Suprapubic skin (tissue), 4 donors: ENCODE measurements around the gene FAT2. TPM values are rescaled to one million over a fixed set of nuclear protein-coding genes. Genes with fewer than 3 reads are reported as not detected.

ENCODE experiments used
- DNase-seq, 2 donors: peaks; one replicate each; pipeline ENCODE4 v3.0.0-alpha.2; 2019; ENCODE audit warnings: low spot score in 2 of 2
- H3K27ac ChIP-seq: fragments of 200-600 bp; sonication (generic); one replicate; pipeline ENCODE4 v1.5.1; 2019
- H3K27me3 ChIP-seq: fragments of 200-600 bp; sonication (generic); one replicate; pipeline ENCODE4 v1.5.1; 2019
- H3K36me3 ChIP-seq: fragments of 200-600 bp; sonication (generic); one replicate; pipeline ENCODE4 v1.5.1; 2019
- H3K4me1 ChIP-seq: fragments of 200-600 bp; sonication (generic); one replicate; pipeline ENCODE4 v1.5.1; 2019
- H3K4me3 ChIP-seq: fragments of 200-600 bp; sonication (generic); one replicate; pipeline ENCODE4 v1.5.1; 2019; ENCODE audit warnings: mild to moderate bottlenecking
- H3K9me3 ChIP-seq: fragments of 200-600 bp; sonication (generic); one replicate; pipeline ENCODE4 v1.5.1; 2019
- CTCF ChIP-seq, 2 donors: fragments of 200-600 bp in 1 of 2; fragments of 450-650 bp in 1 of 2; sonication (generic) in 1 of 2; IDR thresholded peaks; one replicate each; pipeline ENCODE4 v1.5.1; 2016 to 2019; ENCODE audit warnings: antibody characterized with exemption in 2 of 2, mild to moderate bottlenecking in 1 of 2, moderate library complexity in 1 of 2
- EP300 ChIP-seq: sonication (generic); formaldehyde crosslinking; IDR thresholded peaks from one replicate; pipeline ENCODE4 v1.6.1; 2017; ENCODE audit warnings: antibody characterized with exemption
- POLR2A ChIP-seq, 2 donors: fragments of 450-650 bp; IDR thresholded peaks; one replicate each; pipeline ENCODE4 v1.6.1; 2017; ENCODE audit warnings: antibody characterized with exemption in 2 of 2, mild to moderate bottlenecking in 2 of 2, moderate library complexity in 2 of 2
- POLR2AphosphoS5 ChIP-seq, 3 donors: sonication (generic); formaldehyde crosslinking; IDR thresholded peaks; one replicate each; pipeline ENCODE4 v1.6.1; 2017; ENCODE audit warnings: antibody characterized with exemption in 3 of 3
- WGBS: methylation state at CpG from one replicate; pipeline ENCODE4 v1.1.5; 2018; 5-methylcytosine and 5-hydroxymethylcytosine counted together
- total RNA-seq, 4 donors: library from RNA; depleted of rRNA; stranded (reverse); fragments of >200 nt; gene quantifications; one replicate each; pipeline ENCODE4 v1.1.0, GENCODE V29; 2016

Gene FAT2
- total RNA-seq, 4 donors from 2014 or later: 107 to 205 (median 164) TPM

GRCh38 chr5:151541571-151541970, 49.6 kb downstream of the FAT2 start:
- 89% methylated on average over 2 of the region's 2 CpGs for WGBS
- peaks cover 35% of the 10 kb centered on the region for H3K36me3 ChIP-seq

More at GRCh38 chr5:151541571-151541970, 49.6 kb downstream of the FAT2 start:
- TF ChIP-seq POLR2AphosphoS5 (IDR thresholded peaks at IDR 0.05) (no peak), EP300 (no peak), CTCF (IDR thresholded peaks at IDR 0.05) (no peak), POLR2A (IDR thresholded peaks at IDR 0.05) (no peak)
- H3K27ac ChIP-seq: no peak overlapping the region
- H3K4me1 ChIP-seq: no peaks in the 10 kb centered on the region
- H3K4me3 ChIP-seq: no peak overlapping the region
- no peaks in the 10 kb centered on the region for H3K27me3 ChIP-seq
- H3K9me3 ChIP-seq: no peaks in the 10 kb centered on the region
- DNase-seq: no peak

Other genes with a start within 250 kb of the FAT2 start
- not detected for gene SLC36A2, start 243.8 kb downstream of the FAT2 start, total RNA-seq
- 10 to 100 TPM in 1 of 4 donors, 1 to 10 TPM in 3; 7.2 to 16.5 (median 8.1) TPM for gene SLC36A1, start 143.7 kb downstream of the FAT2 start, total RNA-seq
- gene SPARC, start 95.6 kb upstream of the FAT2 start, total RNA-seq: 100 to 1,000 TPM; 265 to 337 (median 270) TPM
- 100 to 1,000 TPM in 1 of 4 donors, 10 to 100 TPM in 3; 59.0 to 185 (median 92.1) TPM for gene ATOX1, start 167.3 kb upstream of the FAT2 start, total RNA-seq
- gene G3BP1, start 180.6 kb upstream of the FAT2 start, total RNA-seq: 100 to 1,000 TPM; 111 to 116 (median 113) TPM